ENCODE measurements around the gene PARP9. TPM values are rescaled to one million over a fixed set of nuclear protein-coding genes. Genes with fewer than 3 reads are reported as not detected.

Gene PARP9
- total and polyA plus RNA-seq, 7 donors, result 6.5 to 18.9 (median 10.8) TPM

- 56 to 64% (median 57%) methylated on average over 1 of the region's 1 CpG for WGBS, 3 donors
- H3K4me1 ChIP-seq, result no peaks in the 10 kb centered on the region
- no peaks in the 10 kb centered on the region for H3K27me3 ChIP-seq (ENCODE audit: insufficient read depth in 3 of 3, low read length in 2 of 3)
- TF ChIP-seq CTCF (IDR thresholded peaks at IDR 0.05), result no peak
- H3K27ac ChIP-seq, result no peak overlapping the region
- H3K9me3 ChIP-seq, result peaks cover 13% of the 10 kb centered on the region
- intact Hi-C loops (cut with DNase I), result no loop called here
- no peak for DNase-seq
- H3K36me3 ChIP-seq (ENCODE audit: insufficient read depth in 1 of 2, low read depth in 1 of 2), result no peaks in the 10 kb centered on the region
- no peak overlapping the region for H3K4me3 ChIP-seq
- ATAC-seq, result no peak
Observed at GRCh38 chr3:122586098-122586497, 22.0 kb upstream of the PARP9 start.

GRCh38 chr3:122582390-122582789 is 18.3 kb upstream of the PARP9 start:
- intact Hi-C loops (cut with DNase I), result no loop called here
- no peak overlapping the region for H3K4me3 ChIP-seq
- H3K27ac ChIP-seq, result no peak overlapping the region
- no peaks in the 10 kb centered on the region for H3K36me3 ChIP-seq (ENCODE audit: insufficient read depth in 1 of 2, low read depth in 1 of 2)
- no peak for TF ChIP-seq CTCF (IDR thresholded peaks at IDR 0.05)
- H3K4me1 ChIP-seq, result peaks cover 10% of the 10 kb centered on the region
- WGBS, 3 donors, result 88 to 96% (median 92%) methylated on average over 1 of the region's 1 CpG
- no peak for DNase-seq
- peaks cover 13% of the 10 kb centered on the region for H3K9me3 ChIP-seq
- no peaks in the 10 kb centered on the region for H3K27me3 ChIP-seq (ENCODE audit: insufficient read depth in 3 of 3, low read length in 2 of 3)
- ATAC-seq, result no peak

GRCh38 chr3:122581622-122582021 is 17.5 kb upstream of the PARP9 start:
- Histone ChIP-seq H3K4me3 (no peak overlapping the region), H3K4me1 (peaks cover 10% of the 10 kb centered on the region), H3K27ac (no peak overlapping the region), H3K27me3 (ENCODE audit: insufficient read depth in 3 of 3, low read length in 2 of 3) (no peaks in the 10 kb centered on the region), H3K36me3 (ENCODE audit: insufficient read depth in 1 of 2, low read depth in 1 of 2) (no peaks in the 10 kb centered on the region), H3K9me3 (peaks cover 13% of the 10 kb centered on the region)
- DNase-seq (no peak), ATAC-seq (no peak)
- WGBS, 3 donors, result 97 to 98% (median 98%) methylated on average over 2 of the region's 2 CpGs
- intact Hi-C loops (cut with DNase I), result no loop called here
- TF ChIP-seq CTCF (IDR thresholded peaks at IDR 0.05), result no peak

DNA sequence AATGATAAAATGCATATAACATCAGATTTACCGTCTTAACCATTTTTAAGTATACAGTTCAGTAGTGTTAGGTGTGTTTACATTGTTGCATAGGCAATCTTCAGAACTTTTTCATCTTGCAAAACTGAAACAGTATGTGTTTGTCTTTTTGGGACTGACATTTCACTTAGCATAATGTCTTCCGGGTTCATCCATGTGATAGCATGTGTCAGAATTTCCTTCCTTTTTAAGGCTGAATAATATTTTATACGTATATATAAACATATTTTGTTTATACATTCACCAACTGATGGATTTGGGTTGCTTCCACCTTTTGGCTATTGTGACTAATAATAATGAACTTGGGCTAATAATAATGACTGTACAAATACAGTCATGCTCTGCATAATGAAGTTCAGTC is 16.4 kb upstream of the PARP9 start:
- Histone ChIP-seq H3K27me3 (ENCODE audit: insufficient read depth in 3 of 3, low read length in 2 of 3) (no peaks in the 10 kb centered on the region), H3K4me1 (peaks cover 10% of the 10 kb centered on the region), H3K4me3 (no peak overlapping the region), H3K27ac (no peak overlapping the region), H3K36me3 (ENCODE audit: insufficient read depth in 1 of 2, low read depth in 1 of 2) (no peaks in the 10 kb centered on the region), H3K9me3 (peaks cover 13% of the 10 kb centered on the region)
- DNase-seq (no peak), ATAC-seq (no peak)
- intact Hi-C loops (cut with DNase I), result no loop called here
- no peak for TF ChIP-seq CTCF (IDR thresholded peaks at IDR 0.05)
- WGBS, 3 donors, result 59 to 90% (median 70%) methylated on average over 3 of the region's 3 CpGs

GRCh38 chr3:122578069-122578740 is 14.1 kb upstream of the PARP9 start:
- intact Hi-C loops (cut with DNase I), result no loop called here
- Histone ChIP-seq H3K4me1 (peaks cover 12% of the 10 kb centered on the region), H3K4me3 (peak overlapping the region; percentile 64), H3K9me3 (peaks cover 13% of the 10 kb centered on the region), H3K36me3 (ENCODE audit: insufficient read depth in 1 of 2, low read depth in 1 of 2) (no peaks in the 10 kb centered on the region), H3K27ac (no peak overlapping the region), H3K27me3 (ENCODE audit: insufficient read depth in 3 of 3, low read length in 2 of 3) (no peaks in the 10 kb centered on the region)
- no peak for DNase-seq
- TF ChIP-seq CTCF (IDR thresholded peaks at IDR 0.05), result no peak
- 14 to 33% (median 30%) methylated on average over 5 of the region's 5 CpGs for WGBS, 3 donors
- peak in 3 of 4 donors; percentile 32 to 77 (median 46) for ATAC-seq
